Smooth muscle cell (in vitro differentiated cells): Measurements from ENCODE around the gene MAP3K21. TPM values are rescaled to one million over a fixed set of nuclear protein-coding genes. Genes with fewer than 3 reads are reported as not detected.

Experiments used
- DNase-seq: peaks from one replicate; lab custom pipeline; 2025; ENCODE audit not compliant: unreplicated experiment; lab: John Stamatoyannopoulos, UW
- H2AFZ ChIP-seq: fragments of 200-600 bp; sonication (generic); 2 replicates; pipeline ENCODE4 v1.6.0; 2016; ENCODE audit warnings: antibody characterized with exemption, low read depth, mild to moderate bottlenecking
- H3F3A ChIP-seq: fragments of 200-600 bp; sonication (generic); 2 replicates; pipeline ENCODE4 v1.6.0; 2017; ENCODE audit warnings: antibody characterized with exemption, low read depth
- H3K27ac ChIP-seq: fragments of 200-600 bp; sonication (generic); 2 replicates; pipeline ENCODE4 v1.5.1; 2016; ENCODE audit warnings: low read depth, mild to moderate bottlenecking
- H3K27me3 ChIP-seq: fragments of 200-600 bp; sonication (generic); 2 replicates; pipeline ENCODE4 v1.6.1; 2016; ENCODE audit warnings: low read depth, mild to moderate bottlenecking
- H3K36me3 ChIP-seq: fragments of 200-600 bp; sonication (generic); 2 replicates; pipeline ENCODE4 v1.5.1; 2016; ENCODE audit warnings: low read depth
- H3K4me1 ChIP-seq: fragments of 200-600 bp; sonication (generic); 2 replicates; pipeline ENCODE4 v1.5.1; 2016; ENCODE audit warnings: low read depth
- H3K4me2 ChIP-seq: fragments of 200-600 bp; sonication (generic); 2 replicates; pipeline ENCODE4 v1.6.0; 2016; ENCODE audit warnings: mild to moderate bottlenecking
- H3K4me3 ChIP-seq: fragments of 200-600 bp; sonication (generic); 2 replicates; pipeline ENCODE4 v1.5.1; 2016; ENCODE audit warnings: mild to moderate bottlenecking
- H3K79me2 ChIP-seq: fragments of 200-600 bp; sonication (generic); 2 replicates; pipeline ENCODE4 v1.6.0; 2016; ENCODE audit warnings: low read depth, mild to moderate bottlenecking
- H3K9ac ChIP-seq: fragments of 200-600 bp; sonication (generic); 2 replicates; pipeline ENCODE4 v1.6.0; 2016; ENCODE audit warnings: low read depth
- H3K9me3 ChIP-seq: fragments of 200-600 bp; sonication (generic); replicated peaks from 2 replicates; pipeline ENCODE4 v1.5.1; 2016; ENCODE audit warnings: low read depth
- H4K20me1 ChIP-seq: fragments of 200-600 bp; sonication (generic); 2 replicates; pipeline ENCODE4 v1.6.0; 2016; ENCODE audit warnings: low read depth
- CTCF ChIP-seq: fragments of 200-600 bp; sonication (generic); IDR thresholded peaks from 2 replicates; pipeline ENCODE4 v1.5.1; 2017; ENCODE audit warnings: borderline replicate concordance, mild to moderate bottlenecking, antibody characterized with exemption; ENCODE audit not compliant: insufficient read depth, poor library complexity, severe bottlenecking
- WGBS: methylation state at CpG from one replicate; pipeline ENCODE4 v1.1.7; 2016; ENCODE audit warnings: low lambda C conversion rate; 5-methylcytosine and 5-hydroxymethylcytosine counted together
- polyA plus RNA-seq: library from polyadenylated mRNA; unstranded; fragments of >200 nt; fragmentation: Nextera tagmentation; extraction: Ambion mirVana; gene quantifications from 2 replicates; pipeline ENCODE4 v1.2.1, GENCODE V29; 2016
- total RNA-seq: library from RNA; depleted of rRNA; stranded (reverse); fragments of >200 nt; gene quantifications from 2 replicates; pipeline ENCODE4 v1.2.3, GENCODE V29; 2014

The MAP3K21 gene
- total and polyA plus RNA-seq, 2 experiments from 2014 or later, result 0.40 to 2.4 TPM

GRCh38 chr1:233326319-233326718 lies 1.2 kb upstream of the MAP3K21 start:
- no peak overlapping the region for H3K4me3 ChIP-seq
- H4K20me1 ChIP-seq, result no peaks in the 10 kb centered on the region
- no peaks in the 10 kb centered on the region for H3K79me2 ChIP-seq
- peaks cover 10% of the 10 kb centered on the region for H3K4me1 ChIP-seq
- no peaks in the 10 kb centered on the region for H3K36me3 ChIP-seq
- H3F3A ChIP-seq, result no peaks in the 10 kb centered on the region
- no peak overlapping the region for H3K27ac ChIP-seq
- DNase-seq, result no peak
- H3K4me2 ChIP-seq, result no peak overlapping the region
- H3K9ac ChIP-seq, result no peak overlapping the region
- H3K27me3 ChIP-seq, result peaks cover 46% of the 10 kb centered on the region
- H3K9me3 ChIP-seq, result no peaks in the 10 kb centered on the region
- TF ChIP-seq CTCF, result no peak
- H2AFZ ChIP-seq, result no peak overlapping the region

GRCh38 chr1:233326811-233327650 lies 493 bp upstream of the MAP3K21 start:
- no peak for DNase-seq
- no peak overlapping the region for H3K9ac ChIP-seq
- no peaks in the 10 kb centered on the region for H3K9me3 ChIP-seq
- H3K36me3 ChIP-seq, result no peaks in the 10 kb centered on the region
- peaks cover 10% of the 10 kb centered on the region for H3K4me1 ChIP-seq
- peak overlapping the region; percentile 95 for H3K4me2 ChIP-seq
- no peak for TF ChIP-seq CTCF
- H3K27ac ChIP-seq, result no peak overlapping the region
- H3K79me2 ChIP-seq, result no peaks in the 10 kb centered on the region
- WGBS, result 2% methylated on average over 34 of the region's 49 CpGs
- H3F3A ChIP-seq, result no peaks in the 10 kb centered on the region
- peaks cover 46% of the 10 kb centered on the region for H3K27me3 ChIP-seq
- no peaks in the 10 kb centered on the region for H4K20me1 ChIP-seq
- H2AFZ ChIP-seq, result no peak overlapping the region
- H3K4me3 ChIP-seq, result peak overlapping the region; percentile 61

GRCh38 chr1:233328142-233328921 lies 808 bp downstream of the MAP3K21 start:
- peak overlapping the region; percentile 95 for H2AFZ ChIP-seq
- no peaks in the 10 kb centered on the region for H3K9me3 ChIP-seq
- peak overlapping the region; percentile 95 for H3K4me2 ChIP-seq
- no peak for DNase-seq
- no peaks in the 10 kb centered on the region for H3K79me2 ChIP-seq
- under 1% methylated on average over 91 of the region's 96 CpGs for WGBS
- H3K27me3 ChIP-seq, result peaks cover 40% of the 10 kb centered on the region
- no peak overlapping the region for H3K27ac ChIP-seq
- H3K4me1 ChIP-seq, result peaks cover 10% of the 10 kb centered on the region
- H3K4me3 ChIP-seq, result peak overlapping the region; percentile 61
- H3K36me3 ChIP-seq, result no peaks in the 10 kb centered on the region
- no peak overlapping the region for H3K9ac ChIP-seq
- H4K20me1 ChIP-seq, result no peaks in the 10 kb centered on the region
- TF ChIP-seq CTCF, result no peak
- H3F3A ChIP-seq, result no peaks in the 10 kb centered on the region
